Smooth muscle cell (in vitro differentiated cells): ENCODE results near the gene UIMC1. TPM values are rescaled to one million over a fixed set of nuclear protein-coding genes. Genes with fewer than 3 reads are reported as not detected.

Source experiments
- DNase-seq: peaks from one replicate; lab custom pipeline; 2025; ENCODE audit not compliant: unreplicated experiment; lab: John Stamatoyannopoulos, UW
- H2AFZ ChIP-seq: fragments of 200-600 bp; sonication (generic); 2 replicates; pipeline ENCODE4 v1.6.0; 2016; ENCODE audit warnings: antibody characterized with exemption, low read depth, mild to moderate bottlenecking
- H3F3A ChIP-seq: fragments of 200-600 bp; sonication (generic); 2 replicates; pipeline ENCODE4 v1.6.0; 2017; ENCODE audit warnings: antibody characterized with exemption, low read depth
- H3K27ac ChIP-seq: fragments of 200-600 bp; sonication (generic); 2 replicates; pipeline ENCODE4 v1.5.1; 2016; ENCODE audit warnings: low read depth, mild to moderate bottlenecking
- H3K27me3 ChIP-seq: fragments of 200-600 bp; sonication (generic); 2 replicates; pipeline ENCODE4 v1.6.1; 2016; ENCODE audit warnings: low read depth, mild to moderate bottlenecking
- H3K36me3 ChIP-seq: fragments of 200-600 bp; sonication (generic); 2 replicates; pipeline ENCODE4 v1.5.1; 2016; ENCODE audit warnings: low read depth
- H3K4me1 ChIP-seq: fragments of 200-600 bp; sonication (generic); 2 replicates; pipeline ENCODE4 v1.5.1; 2016; ENCODE audit warnings: low read depth
- H3K4me2 ChIP-seq: fragments of 200-600 bp; sonication (generic); 2 replicates; pipeline ENCODE4 v1.6.0; 2016; ENCODE audit warnings: mild to moderate bottlenecking
- H3K4me3 ChIP-seq: fragments of 200-600 bp; sonication (generic); 2 replicates; pipeline ENCODE4 v1.5.1; 2016; ENCODE audit warnings: mild to moderate bottlenecking
- H3K79me2 ChIP-seq: fragments of 200-600 bp; sonication (generic); 2 replicates; pipeline ENCODE4 v1.6.0; 2016; ENCODE audit warnings: low read depth, mild to moderate bottlenecking
- H3K9ac ChIP-seq: fragments of 200-600 bp; sonication (generic); 2 replicates; pipeline ENCODE4 v1.6.0; 2016; ENCODE audit warnings: low read depth
- H3K9me3 ChIP-seq: fragments of 200-600 bp; sonication (generic); replicated peaks from 2 replicates; pipeline ENCODE4 v1.5.1; 2016; ENCODE audit warnings: low read depth
- H4K20me1 ChIP-seq: fragments of 200-600 bp; sonication (generic); 2 replicates; pipeline ENCODE4 v1.6.0; 2016; ENCODE audit warnings: low read depth
- WGBS: methylation state at CpG from one replicate; pipeline ENCODE4 v1.1.7; 2016; ENCODE audit warnings: low lambda C conversion rate; 5-methylcytosine and 5-hydroxymethylcytosine counted together
- polyA plus RNA-seq: library from polyadenylated mRNA; unstranded; fragments of >200 nt; fragmentation: Nextera tagmentation; extraction: Ambion mirVana; gene quantifications from 2 replicates; pipeline ENCODE4 v1.2.1, GENCODE V29; 2016
- total RNA-seq: library from RNA; depleted of rRNA; stranded (reverse); fragments of >200 nt; gene quantifications from 2 replicates; pipeline ENCODE4 v1.2.3, GENCODE V29; 2014
- TF ChIP-seq, protein P1 (sequence below): fragments of 200-600 bp; sonication (generic); IDR thresholded peaks from 2 replicates; pipeline ENCODE4 v1.5.1; 2017; ENCODE audit warnings: borderline replicate concordance, mild to moderate bottlenecking, antibody characterized with exemption; ENCODE audit not compliant: insufficient read depth, poor library complexity, severe bottlenecking

The UIMC1 gene
- total and polyA plus RNA-seq, 2 experiments from 2014 or later, result 12.1 to 19.9 TPM

DNA sequence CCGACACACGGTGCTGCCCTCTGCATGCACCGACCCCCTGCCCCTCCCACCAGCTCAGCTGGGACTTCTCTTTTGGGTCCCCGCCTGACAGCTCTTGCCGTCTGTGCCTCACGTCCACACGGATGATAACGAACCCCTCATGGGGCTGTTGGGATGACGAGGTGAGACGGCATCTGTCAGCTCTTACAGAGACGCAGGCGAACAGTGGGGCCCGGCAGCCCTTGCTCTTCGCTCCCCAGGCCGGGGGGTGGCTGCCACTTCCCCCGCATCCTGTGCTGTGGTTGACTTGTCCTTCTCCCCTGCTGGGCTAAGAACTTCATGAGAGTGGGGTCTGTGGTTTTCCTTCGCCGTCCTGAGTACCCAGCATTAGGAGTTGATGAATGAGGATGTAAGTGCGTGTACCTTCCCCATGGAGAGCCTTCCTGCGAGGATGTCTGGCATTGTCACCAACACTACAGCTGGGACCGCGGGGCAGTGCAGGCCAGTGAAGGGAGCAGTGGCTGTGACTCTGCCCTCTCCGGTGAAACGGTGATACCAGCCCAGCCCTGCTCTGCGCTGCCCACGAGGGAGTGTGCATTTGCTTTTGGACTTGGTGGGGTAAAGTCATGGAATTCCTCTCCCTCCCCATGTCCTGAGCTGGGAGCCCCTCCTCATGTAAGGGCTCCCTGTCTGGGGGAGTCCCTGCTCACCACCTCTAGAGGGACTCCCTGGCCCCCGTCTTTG lies 130.6 kb downstream of the UIMC1 start:
- Histone ChIP-seq H3K4me3 (no peak overlapping the region), H3K27ac (no peak overlapping the region), H4K20me1 (no peaks in the 10 kb centered on the region), H3F3A (no peaks in the 10 kb centered on the region), H2AFZ (no peak overlapping the region), H3K27me3 (peaks cover 25% of the 10 kb centered on the region), H3K79me2 (no peaks in the 10 kb centered on the region), H3K4me1 (no peaks in the 10 kb centered on the region), H3K9ac (no peak overlapping the region), H3K9me3 (no peaks in the 10 kb centered on the region), H3K36me3 (no peaks in the 10 kb centered on the region), H3K4me2 (no peak overlapping the region)
- DNase-seq, result no peak
- WGBS, result 85% methylated on average over 27 of the region's 27 CpGs
- TF ChIP-seq, protein P1, sequence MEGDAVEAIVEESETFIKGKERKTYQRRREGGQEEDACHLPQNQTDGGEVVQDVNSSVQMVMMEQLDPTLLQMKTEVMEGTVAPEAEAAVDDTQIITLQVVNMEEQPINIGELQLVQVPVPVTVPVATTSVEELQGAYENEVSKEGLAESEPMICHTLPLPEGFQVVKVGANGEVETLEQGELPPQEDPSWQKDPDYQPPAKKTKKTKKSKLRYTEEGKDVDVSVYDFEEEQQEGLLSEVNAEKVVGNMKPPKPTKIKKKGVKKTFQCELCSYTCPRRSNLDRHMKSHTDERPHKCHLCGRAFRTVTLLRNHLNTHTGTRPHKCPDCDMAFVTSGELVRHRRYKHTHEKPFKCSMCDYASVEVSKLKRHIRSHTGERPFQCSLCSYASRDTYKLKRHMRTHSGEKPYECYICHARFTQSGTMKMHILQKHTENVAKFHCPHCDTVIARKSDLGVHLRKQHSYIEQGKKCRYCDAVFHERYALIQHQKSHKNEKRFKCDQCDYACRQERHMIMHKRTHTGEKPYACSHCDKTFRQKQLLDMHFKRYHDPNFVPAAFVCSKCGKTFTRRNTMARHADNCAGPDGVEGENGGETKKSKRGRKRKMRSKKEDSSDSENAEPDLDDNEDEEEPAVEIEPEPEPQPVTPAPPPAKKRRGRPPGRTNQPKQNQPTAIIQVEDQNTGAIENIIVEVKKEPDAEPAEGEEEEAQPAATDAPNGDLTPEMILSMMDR, result no peak

GRCh38 chr5:176875014-176875550 lies 131.5 kb downstream of the UIMC1 start:
- Histone ChIP-seq H3K27ac (no peak overlapping the region), H3K9ac (no peak overlapping the region), H3K4me2 (no peak overlapping the region), H2AFZ (no peak overlapping the region), H3K27me3 (peaks cover 25% of the 10 kb centered on the region), H3K79me2 (no peaks in the 10 kb centered on the region), H3K36me3 (no peaks in the 10 kb centered on the region), H4K20me1 (no peaks in the 10 kb centered on the region), H3K4me1 (no peaks in the 10 kb centered on the region), H3K4me3 (no peak overlapping the region), H3F3A (no peaks in the 10 kb centered on the region), H3K9me3 (no peaks in the 10 kb centered on the region)
- TF ChIP-seq, protein P1, result no peak
- WGBS, result 71% methylated on average over 13 of the region's 17 CpGs
- no peak for DNase-seq

DNA sequence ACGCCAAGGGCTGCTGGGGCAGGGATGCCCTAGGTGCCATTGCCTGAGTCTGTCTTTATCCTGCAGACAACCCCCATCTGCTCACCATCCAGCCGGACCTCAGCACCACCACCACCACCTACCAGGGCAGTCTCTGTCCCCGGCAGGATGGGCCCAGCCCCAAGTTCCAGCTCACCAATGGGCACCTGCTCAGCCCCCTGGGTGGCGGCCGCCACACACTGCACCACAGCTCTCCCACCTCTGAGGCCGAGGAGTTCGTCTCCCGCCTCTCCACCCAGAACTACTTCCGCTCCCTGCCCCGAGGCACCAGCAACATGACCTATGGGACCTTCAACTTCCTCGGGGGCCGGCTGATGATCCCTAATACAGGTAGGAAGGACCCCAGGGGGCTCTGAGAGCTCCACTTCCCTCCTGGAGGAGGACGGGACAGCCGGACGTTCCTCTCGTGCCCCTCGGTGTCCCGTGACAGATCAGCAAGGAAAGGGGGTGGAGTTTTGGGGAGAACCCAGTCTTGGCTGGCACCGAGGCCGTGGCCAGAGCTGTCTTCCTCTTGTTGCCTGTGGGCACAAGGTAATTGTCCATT lies 132.3 kb downstream of the UIMC1 start:
- peaks cover 25% of the 10 kb centered on the region for H3K27me3 ChIP-seq

More for the DNA sequence above, 132.3 kb downstream of the UIMC1 start:
- Histone ChIP-seq H3K4me1 (no peaks in the 10 kb centered on the region), H3K36me3 (no peaks in the 10 kb centered on the region), H3K4me3 (no peak overlapping the region), H3K79me2 (no peaks in the 10 kb centered on the region), H3K4me2 (no peak overlapping the region), H3K9ac (no peak overlapping the region), H3F3A (no peaks in the 10 kb centered on the region), H2AFZ (no peak overlapping the region), H3K9me3 (no peaks in the 10 kb centered on the region), H3K27ac (no peak overlapping the region), H4K20me1 (no peaks in the 10 kb centered on the region)
- 94% methylated on average over 18 of the region's 20 CpGs for WGBS
- no peak for DNase-seq
- TF ChIP-seq, protein P1, result no peak
